Mesenchymal stem cell (in vitro differentiated cells and primary cell): ENCODE measurements around the gene ZNF665.

ENCODE experiments used
- DNase-seq: peaks from one replicate; pipeline ENCODE4 v3.0.0-alpha.2; 2013
- H2AFZ ChIP-seq: one replicate; pipeline ENCODE4 v1.6.1; 2013; ENCODE audit warnings: low read depth, mild to moderate bottlenecking, control low read depth, inconsistent platforms, low read length, moderate library complexity
- H2AK5ac ChIP-seq: 2 replicates; pipeline ENCODE4 v1.6.1; 2013; ENCODE audit warnings: low read length, moderate library complexity, mild to moderate bottlenecking, inconsistent platforms; ENCODE audit not compliant: severe bottlenecking
- H2BK120ac ChIP-seq: one replicate; pipeline ENCODE4 v1.6.1; 2013; ENCODE audit warnings: low read depth, mild to moderate bottlenecking, inconsistent platforms, low read length, moderate library complexity
- H2BK12ac ChIP-seq, 2 experiments: one replicate each; pipeline ENCODE4 v1.6.1; 2013; ENCODE audit warnings: inconsistent platforms in 2 of 2, low read length in 2 of 2, mild to moderate bottlenecking in 2 of 2, moderate library complexity in 2 of 2, control low read depth in 1 of 2
- H2BK15ac ChIP-seq: one replicate; pipeline ENCODE4 v1.6.1; 2013; ENCODE audit warnings: mild to moderate bottlenecking, low read depth, inconsistent platforms; ENCODE audit not compliant: poor library complexity, severe bottlenecking
- H2BK5ac ChIP-seq: 2 replicates; pipeline ENCODE4 v1.6.1; 2013; ENCODE audit warnings: low read depth, mild to moderate bottlenecking, low read length, control low read depth, inconsistent platforms; ENCODE audit not compliant: poor library complexity, severe bottlenecking
- H3K14ac ChIP-seq, 2 experiments: one replicate each; pipeline ENCODE4 v1.6.1; 2013; ENCODE audit warnings: inconsistent platforms in 2 of 2, low read length in 2 of 2, control low read depth in 1 of 2, mild to moderate bottlenecking in 1 of 2, moderate library complexity in 1 of 2
- H3K18ac ChIP-seq, 2 experiments: one replicate each; pipeline ENCODE4 v1.6.1; 2013; ENCODE audit warnings: inconsistent platforms in 2 of 2, low read length in 2 of 2, control low read depth in 1 of 2, low read depth in 1 of 2, mild to moderate bottlenecking in 1 of 2
- H3K23ac ChIP-seq, 2 experiments: one replicate each; pipeline ENCODE4 v1.6.1; 2013; ENCODE audit warnings: inconsistent platforms in 2 of 2, low read length in 2 of 2, mild to moderate bottlenecking in 2 of 2, moderate library complexity in 2 of 2, control low read depth in 1 of 2
- H3K27ac ChIP-seq: 2 replicates; pipeline ENCODE4 v1.5.1; 2013; ENCODE audit warnings: mild to moderate bottlenecking, moderate library complexity, low read length, control low read depth, inconsistent platforms; ENCODE audit not compliant: poor library complexity, severe bottlenecking
- H3K27me3 ChIP-seq, 2 experiments: 2 replicates each; pipeline versions ENCODE4 v1.6.1 to v1.7.0; 2013; ENCODE audit warnings: low read length in 2 of 2, mild to moderate bottlenecking in 2 of 2, moderate library complexity in 2 of 2, control low read depth in 1 of 2, inconsistent platforms in 1 of 2; ENCODE audit not compliant: control insufficient read depth in 1 of 2, insufficient read depth in 1 of 2
- H3K36me3 ChIP-seq, 2 experiments: 2 replicates each; pipeline versions ENCODE4 v1.6.1 to v1.7.0; 2013; ENCODE audit warnings: low read length in 2 of 2, control low read depth in 1 of 2, inconsistent platforms in 1 of 2, low read depth in 1 of 2, mild to moderate bottlenecking in 1 of 2; ENCODE audit not compliant: insufficient read depth in 2 of 2, control insufficient read depth in 1 of 2
- H3K4ac ChIP-seq, 2 experiments: one replicate each; pipeline ENCODE4 v1.6.1; 2013; ENCODE audit warnings: inconsistent platforms in 2 of 2, low read length in 2 of 2, mild to moderate bottlenecking in 2 of 2, moderate library complexity in 2 of 2, control low read depth in 1 of 2, low read depth in 1 of 2
- H3K4me1 ChIP-seq: 2 replicates; pipeline ENCODE4 v1.6.1; 2013; ENCODE audit warnings: low read depth, low read length, control low read depth; ENCODE audit not compliant: control insufficient read depth, insufficient read depth
- H3K4me2 ChIP-seq: 2 replicates; pipeline ENCODE4 v1.6.1; 2013; ENCODE audit warnings: low read length, mild to moderate bottlenecking, inconsistent platforms; ENCODE audit not compliant: poor library complexity, severe bottlenecking
- H3K4me3 ChIP-seq, 2 experiments: 2 replicates each; pipeline versions ENCODE4 v1.5.1 to v1.7.0; 2013; ENCODE audit warnings: low read length in 2 of 2, mild to moderate bottlenecking in 2 of 2, control low read depth in 1 of 2, low read depth in 1 of 2; ENCODE audit not compliant: insufficient read depth in 1 of 2
- H3K79me1 ChIP-seq: replicated peaks from 2 replicates; pipeline ENCODE4 v1.6.1; 2013; ENCODE audit warnings: mild to moderate bottlenecking, control low read depth, low read length, inconsistent platforms; ENCODE audit not compliant: poor library complexity, severe bottlenecking
- H3K9ac ChIP-seq: 2 replicates; pipeline ENCODE4 v1.7.0; 2013; ENCODE audit warnings: mild to moderate bottlenecking, low read length, moderate library complexity
- H3K9me3 ChIP-seq: 2 replicates; pipeline ENCODE4 v1.7.0; 2013; ENCODE audit warnings: mild to moderate bottlenecking, low read length; ENCODE audit not compliant: control insufficient read depth
- H4K8ac ChIP-seq: one replicate; pipeline ENCODE4 v1.6.1; 2013; ENCODE audit warnings: inconsistent platforms, mild to moderate bottlenecking, low read length, moderate library complexity
- H4K91ac ChIP-seq: one replicate; pipeline ENCODE4 v1.6.1; 2013; ENCODE audit warnings: mild to moderate bottlenecking, low read length, inconsistent platforms
- WGBS: methylation state at CpG from one replicate; pipeline ENCODE4 v1.1.7; 2013; ENCODE audit warnings: mixed read lengths; 5-methylcytosine and 5-hydroxymethylcytosine counted together

Gene ZNF665

DNA sequence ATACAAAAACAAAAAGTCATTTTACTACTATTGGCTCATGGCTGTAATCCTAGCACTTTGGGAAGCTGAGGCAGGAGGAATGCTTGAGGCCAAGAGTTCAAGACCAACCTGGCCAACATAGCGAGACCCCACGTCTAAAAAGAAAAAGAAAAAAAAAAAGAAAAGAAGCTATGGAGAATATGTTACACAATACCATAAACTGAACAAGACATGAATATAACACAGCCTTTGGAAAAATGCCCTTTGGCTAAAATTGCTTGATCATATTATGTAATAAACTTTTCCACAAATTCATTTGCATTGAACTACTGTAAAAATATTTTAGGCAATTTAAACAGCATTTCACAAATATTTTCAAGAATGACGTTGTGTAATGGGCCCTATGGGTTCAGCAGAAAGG lies 56.7 kb downstream of the ZNF665 start:
- no CpG with 5 or more reads among the region's 3 CpGs for WGBS

DNA sequence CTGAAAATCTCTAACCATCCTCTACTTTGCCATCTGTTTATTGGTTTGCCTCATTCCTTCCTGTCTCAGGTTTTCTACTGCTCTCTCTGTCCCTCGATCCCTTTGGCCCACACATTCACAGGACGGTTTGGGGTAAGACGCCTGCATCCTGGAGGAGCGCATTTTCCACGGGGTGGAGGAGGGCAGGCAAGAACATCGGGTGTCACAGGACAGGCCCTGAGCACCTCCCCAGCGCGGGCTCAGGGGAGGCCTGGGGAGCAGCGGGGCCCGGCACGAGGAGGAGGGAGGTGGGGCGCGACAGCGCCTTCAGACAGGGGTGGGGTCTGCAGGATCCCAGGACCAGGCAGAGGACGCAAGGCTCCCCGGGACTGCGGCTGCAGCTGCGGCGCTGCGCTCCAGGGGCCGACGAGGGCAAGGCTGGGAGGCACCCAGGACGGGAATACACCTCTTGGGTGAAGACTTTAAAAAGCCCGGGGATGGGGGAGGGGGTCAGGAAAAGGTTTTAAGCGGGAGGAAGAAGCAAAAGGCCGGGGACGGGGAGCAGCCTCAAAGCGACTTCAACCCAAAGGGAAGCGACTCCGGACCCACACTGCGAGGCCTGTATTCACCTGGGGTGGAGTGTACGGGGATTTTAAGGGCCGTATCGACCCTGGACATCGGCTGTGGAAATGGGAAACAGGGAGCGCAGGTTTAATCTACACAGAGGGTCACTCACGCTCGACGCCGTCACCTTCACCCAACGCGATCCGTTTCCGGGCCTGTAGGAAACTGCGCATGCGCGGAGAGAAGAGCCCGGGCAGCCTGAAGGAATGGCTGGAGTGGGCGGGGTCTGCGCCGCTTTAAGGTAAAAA lies 60.8 kb downstream of the ZNF665 start, which contains the start of gene ZNF415:
TSS of gene ZNF415 (minus strand) at position 770 of the 851 bp plus-strand sequence. CDS start 10,234 bp downstream, outside the sequence.
- Histone ChIP-seq H2BK5ac (no peak within 1 kb of the TSS), H3K79me1 (no peaks in the 10 kb centered on the region), H3K4me2 (peak within 1 kb of the TSS; percentile 67), H3K4me1 (peaks cover 7% of the 10 kb centered on the region), H3K27me3 (no peaks in the 10 kb centered on the region), H2AK5ac (no peak within 1 kb of the TSS), H2BK120ac (peak within 1 kb of the TSS; percentile 43), H3K14ac (no peak within 1 kb of the TSS), H3K9me3 (peaks cover 11% of the 10 kb centered on the region), H2BK12ac (no peak within 1 kb of the TSS), H3K27ac (no peak within 1 kb of the TSS), H2AFZ (peak within 1 kb of the TSS; percentile 29), H3K4me3 (peak within 1 kb of the TSS; percentile 52 to 78), H3K36me3 (no peaks in the 10 kb centered on the region), H4K8ac (peak within 1 kb of the TSS; percentile 84), H4K91ac (peak within 1 kb of the TSS; percentile 46), H3K4ac (no peak within 1 kb of the TSS), H3K18ac (peak within 1 kb of the TSS; percentile 24 to 50), H2BK15ac (no peak within 1 kb of the TSS), H3K23ac (no peak within 1 kb of the TSS), H3K9ac (peak within 1 kb of the TSS; percentile 85)
- DNase-seq, result peak; percentile 60
- 3% methylated on average over 51 of the region's 51 CpGs for WGBS

More for the DNA sequence above, 56.7 kb downstream of the ZNF665 start:
- no peak overlapping the region for H2AK5ac ChIP-seq
- H3K9ac ChIP-seq, result no peak overlapping the region
- no peak overlapping the region for H3K27ac ChIP-seq
- peaks cover 7% of the 10 kb centered on the region for H3K4me1 ChIP-seq
- no peak overlapping the region for H4K91ac ChIP-seq
- H2BK12ac ChIP-seq, result no peak overlapping the region
- H2BK120ac ChIP-seq, result no peak overlapping the region
- no peak overlapping the region for H3K4me3 ChIP-seq
- no peak overlapping the region for H3K18ac ChIP-seq
- no peaks in the 10 kb centered on the region for H3K27me3 ChIP-seq
- DNase-seq, result no peak
- no peak overlapping the region for H3K4me2 ChIP-seq
- no peak overlapping the region for H3K14ac ChIP-seq
- H2BK15ac ChIP-seq, result no peak overlapping the region
- no peak overlapping the region for H2AFZ ChIP-seq
- no peaks in the 10 kb centered on the region for H3K79me1 ChIP-seq
- peaks cover 3 to 11% of the 10 kb centered on the region in 2 experiments for H3K36me3 ChIP-seq
- no peak overlapping the region for H2BK5ac ChIP-seq
- H3K9me3 ChIP-seq, result peaks cover 47% of the 10 kb centered on the region
- H3K23ac ChIP-seq, result no peak overlapping the region
- no peak overlapping the region for H3K4ac ChIP-seq
- no peak overlapping the region for H4K8ac ChIP-seq

DNA sequence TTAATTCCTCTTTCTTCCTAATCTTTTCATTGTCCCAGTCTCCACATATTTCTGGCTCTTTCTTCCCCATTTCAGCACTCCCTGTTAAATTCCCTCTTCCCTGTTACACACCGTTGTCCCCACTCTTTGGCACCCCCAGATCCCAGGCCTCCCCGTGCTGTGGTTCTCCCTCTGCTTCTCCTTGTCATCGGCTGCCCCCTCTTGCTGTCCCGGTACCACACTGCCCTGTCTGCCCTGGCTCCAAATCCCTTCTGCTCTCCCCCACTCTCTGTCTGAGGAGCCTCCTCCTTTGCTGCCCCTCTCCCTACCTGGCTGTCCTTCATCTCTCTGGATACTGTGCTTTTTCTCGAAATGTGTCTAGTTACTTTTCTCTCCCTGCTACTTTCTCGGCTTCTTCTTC lies 61.4 kb downstream of the ZNF665 start:
- H4K8ac ChIP-seq, result no peak overlapping the region
- no peaks in the 10 kb centered on the region for H3K27me3 ChIP-seq
- H3K4me1 ChIP-seq, result peaks cover 7% of the 10 kb centered on the region
- no peaks in the 10 kb centered on the region for H3K36me3 ChIP-seq
- no peak overlapping the region for H3K4me2 ChIP-seq
- no peaks in the 10 kb centered on the region for H3K79me1 ChIP-seq
- H2BK15ac ChIP-seq, result no peak overlapping the region
- no peak overlapping the region for H2BK5ac ChIP-seq
- no peak overlapping the region for H2AFZ ChIP-seq
- H3K14ac ChIP-seq, result no peak overlapping the region
- H3K9ac ChIP-seq, result peak overlapping the region; percentile 85
- no peak overlapping the region for H4K91ac ChIP-seq
- 58% methylated on average over 6 of the region's 6 CpGs for WGBS
- no peak overlapping the region for H3K18ac ChIP-seq
- no peak overlapping the region for H2AK5ac ChIP-seq
- H3K23ac ChIP-seq, result no peak overlapping the region
- H3K27ac ChIP-seq, result no peak overlapping the region
- no peak for DNase-seq
- H2BK120ac ChIP-seq, result no peak overlapping the region
- no peak overlapping the region for H3K4ac ChIP-seq
- H3K9me3 ChIP-seq, result peaks cover 5% of the 10 kb centered on the region
- peak overlapping the region in 1 of 2 experiments; percentile 78 for H3K4me3 ChIP-seq
- no peak overlapping the region for H2BK12ac ChIP-seq

DNA sequence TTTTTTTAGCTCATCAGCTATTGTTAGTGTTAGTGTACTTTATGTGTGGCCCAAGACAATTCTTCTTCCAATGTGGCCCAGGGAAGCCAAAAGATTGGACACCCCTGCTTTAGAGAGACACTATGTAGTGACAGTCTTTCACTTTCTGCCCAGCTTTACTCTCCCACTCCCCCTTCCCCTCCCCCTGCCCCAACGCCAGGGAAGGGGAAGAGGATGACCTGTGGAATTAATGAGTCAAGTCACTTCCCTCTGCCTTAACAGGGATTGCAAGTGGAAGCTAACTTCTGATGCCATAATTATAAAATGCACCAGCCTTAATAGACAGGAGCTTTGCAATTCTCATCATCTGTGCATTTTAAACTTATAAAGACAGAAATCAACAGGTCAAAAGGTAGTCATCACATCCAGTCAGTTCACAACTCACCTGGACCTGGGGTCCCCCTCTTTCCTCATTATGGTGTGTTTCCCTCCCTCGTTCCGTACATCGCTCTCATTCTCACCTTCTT lies 62.0 kb downstream of the ZNF665 start:
- no peak overlapping the region for H2AFZ ChIP-seq
- H3K36me3 ChIP-seq, result no peaks in the 10 kb centered on the region
- H2BK12ac ChIP-seq, result no peak overlapping the region
- no peak overlapping the region for H2BK120ac ChIP-seq
- no peak overlapping the region for H3K27ac ChIP-seq
- H3K18ac ChIP-seq, result no peak overlapping the region
- no peak overlapping the region for H2BK5ac ChIP-seq
- H3K4me3 ChIP-seq, result peak overlapping the region in 1 of 2 experiments; percentile 78
- no peaks in the 10 kb centered on the region for H3K9me3 ChIP-seq
- no peaks in the 10 kb centered on the region for H3K27me3 ChIP-seq
- no peak overlapping the region for H3K4ac ChIP-seq
- no peak overlapping the region for H2BK15ac ChIP-seq
- no peak overlapping the region for H3K23ac ChIP-seq
- H4K8ac ChIP-seq, result no peak overlapping the region
- no peak overlapping the region for H3K4me2 ChIP-seq
- no peak overlapping the region for H3K14ac ChIP-seq
- peaks cover 2% of the 10 kb centered on the region for H3K79me1 ChIP-seq
- WGBS, result 74% methylated on average over 4 of the region's 4 CpGs
- DNase-seq, result no peak
- H3K4me1 ChIP-seq, result peaks cover 7% of the 10 kb centered on the region
- H4K91ac ChIP-seq, result no peak overlapping the region
- H3K9ac ChIP-seq, result peak overlapping the region; percentile 85
- no peak overlapping the region for H2AK5ac ChIP-seq
